ENCODE measurements around the gene CCDC152. TPM values are rescaled to one million over a fixed set of nuclear protein-coding genes. Genes with fewer than 3 reads are reported as not detected.

CCDC152 gene
- total RNA-seq, 1 donor from 2014 or later: not detected

DNA sequence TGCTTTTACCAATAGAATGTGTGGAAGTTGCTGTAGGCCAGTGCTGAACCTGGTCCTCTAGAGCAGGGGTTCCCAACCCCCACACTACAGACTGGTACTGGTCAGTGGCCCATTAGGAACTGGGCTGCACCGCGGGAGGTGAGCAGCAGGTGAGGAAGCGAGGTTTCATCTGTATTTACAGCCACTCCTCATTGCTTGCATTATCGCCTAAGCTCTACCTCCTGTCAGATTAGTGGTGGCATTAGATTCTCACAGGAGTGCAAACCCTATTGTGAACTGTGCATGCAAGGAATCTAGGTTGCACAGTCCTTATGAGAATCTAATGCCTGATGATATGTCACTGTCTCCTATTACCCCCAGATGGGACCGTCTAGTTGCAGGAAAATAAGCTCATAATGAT is 6.1 kb upstream of the CCDC152 start:
- Histone ChIP-seq H3K4me3 (no peak overlapping the region), H3K4me1 (peaks cover 0 to 6% of the 10 kb centered on the region in 2 donors), H3K36me3 (no peaks in the 10 kb centered on the region), H3K27me3 (no peaks in the 10 kb centered on the region), H3K9me3 (no peaks in the 10 kb centered on the region), H3K27ac (no peak overlapping the region)
- no peak for DNase-seq (ENCODE audit: low spot score in 2 of 2)
- TF ChIP-seq, protein P1, sequence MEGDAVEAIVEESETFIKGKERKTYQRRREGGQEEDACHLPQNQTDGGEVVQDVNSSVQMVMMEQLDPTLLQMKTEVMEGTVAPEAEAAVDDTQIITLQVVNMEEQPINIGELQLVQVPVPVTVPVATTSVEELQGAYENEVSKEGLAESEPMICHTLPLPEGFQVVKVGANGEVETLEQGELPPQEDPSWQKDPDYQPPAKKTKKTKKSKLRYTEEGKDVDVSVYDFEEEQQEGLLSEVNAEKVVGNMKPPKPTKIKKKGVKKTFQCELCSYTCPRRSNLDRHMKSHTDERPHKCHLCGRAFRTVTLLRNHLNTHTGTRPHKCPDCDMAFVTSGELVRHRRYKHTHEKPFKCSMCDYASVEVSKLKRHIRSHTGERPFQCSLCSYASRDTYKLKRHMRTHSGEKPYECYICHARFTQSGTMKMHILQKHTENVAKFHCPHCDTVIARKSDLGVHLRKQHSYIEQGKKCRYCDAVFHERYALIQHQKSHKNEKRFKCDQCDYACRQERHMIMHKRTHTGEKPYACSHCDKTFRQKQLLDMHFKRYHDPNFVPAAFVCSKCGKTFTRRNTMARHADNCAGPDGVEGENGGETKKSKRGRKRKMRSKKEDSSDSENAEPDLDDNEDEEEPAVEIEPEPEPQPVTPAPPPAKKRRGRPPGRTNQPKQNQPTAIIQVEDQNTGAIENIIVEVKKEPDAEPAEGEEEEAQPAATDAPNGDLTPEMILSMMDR (IDR thresholded peaks at IDR 0.05): no peak
- intact Hi-C loops (cut with DNase I): no loop called here

DNA sequence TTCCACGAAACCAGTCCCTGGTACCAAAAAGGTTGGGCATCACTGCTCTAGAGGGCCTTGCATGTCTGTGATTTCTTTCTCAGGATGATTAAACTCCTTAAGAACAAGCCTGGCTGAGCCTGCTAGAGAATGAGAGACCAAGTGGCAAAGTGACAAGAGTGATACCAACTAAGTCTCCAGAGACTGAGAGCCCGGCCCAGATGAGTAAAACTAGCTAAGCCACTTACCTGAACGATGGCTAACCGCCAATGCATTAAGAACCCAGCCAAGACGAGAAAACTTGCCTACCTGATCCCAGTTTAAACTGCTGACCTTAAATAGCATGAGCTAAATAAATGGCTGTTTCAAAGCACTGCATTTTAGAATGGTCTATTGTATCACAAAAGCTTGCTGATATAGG is 5.6 kb upstream of the CCDC152 start:
- no peaks in the 10 kb centered on the region for H3K9me3 ChIP-seq
- intact Hi-C loops (cut with DNase I): no loop called here
- no peaks in the 10 kb centered on the region for H3K27me3 ChIP-seq
- H3K27ac ChIP-seq: no peak overlapping the region
- H3K4me3 ChIP-seq: no peak overlapping the region
- peaks cover 0 to 6% of the 10 kb centered on the region in 2 donors for H3K4me1 ChIP-seq
- no peaks in the 10 kb centered on the region for H3K36me3 ChIP-seq
- TF ChIP-seq, protein P1 (IDR thresholded peaks at IDR 0.05): no peak
- DNase-seq (ENCODE audit: low spot score in 2 of 2): no peak

DNA sequence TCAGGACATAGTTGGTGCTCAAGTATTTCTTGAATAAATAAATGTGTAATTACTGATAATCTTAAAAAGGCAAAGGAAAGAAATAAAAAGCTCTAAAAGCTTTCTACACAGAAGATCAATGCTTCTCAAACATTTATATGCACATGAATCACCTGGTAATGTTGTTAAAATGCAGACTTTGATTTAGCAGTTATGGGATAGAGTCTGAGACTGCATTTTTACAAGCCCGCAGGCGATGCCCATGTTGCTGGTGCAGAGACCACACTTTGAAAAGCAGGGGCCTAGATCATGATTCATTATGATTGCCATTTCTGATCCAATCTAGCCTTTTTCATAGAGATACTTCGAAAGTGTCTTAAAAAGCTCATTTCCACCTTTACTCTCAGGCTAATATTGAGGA is 3.5 kb upstream of the CCDC152 start:
- H3K27me3 ChIP-seq: no peaks in the 10 kb centered on the region

DNA sequence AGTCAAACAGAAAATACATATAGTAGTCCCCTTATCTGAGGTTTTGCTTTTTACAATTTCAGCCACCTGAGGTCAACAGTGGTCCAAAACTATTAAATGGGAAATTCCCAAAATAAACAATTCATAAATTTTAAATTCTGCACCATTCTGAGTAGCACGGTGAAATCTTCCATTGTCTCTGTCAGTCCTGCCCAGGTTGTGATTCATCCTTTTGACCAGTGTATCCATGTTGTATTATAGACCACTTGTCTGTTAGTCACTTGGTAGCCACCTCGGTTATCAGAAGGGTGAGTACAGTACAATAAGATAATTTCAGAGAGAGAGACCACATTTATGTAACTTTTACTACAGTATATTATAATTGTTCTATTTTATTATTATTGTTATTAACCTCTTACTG is 2.8 kb downstream of the CCDC152 start:
- TF ChIP-seq, protein P1 (IDR thresholded peaks at IDR 0.05): no peak
- H3K4me1 ChIP-seq: no peaks in the 10 kb centered on the region
- no peak overlapping the region for H3K4me3 ChIP-seq
- H3K27ac ChIP-seq: no peak overlapping the region
- no peaks in the 10 kb centered on the region for H3K27me3 ChIP-seq
- H3K36me3 ChIP-seq: no peaks in the 10 kb centered on the region
- H3K9me3 ChIP-seq: no peaks in the 10 kb centered on the region
- no peak for DNase-seq (ENCODE audit: low spot score in 2 of 2)
- intact Hi-C loops (cut with DNase I): no loop called here

More for the DNA sequence above, 3.5 kb upstream of the CCDC152 start:
- Histone ChIP-seq H3K4me1 (peaks cover 0 to under 1% of the 10 kb centered on the region in 2 donors), H3K36me3 (no peaks in the 10 kb centered on the region), H3K27ac (no peak overlapping the region), H3K9me3 (no peaks in the 10 kb centered on the region), H3K4me3 (no peak overlapping the region)
- intact Hi-C loops (cut with DNase I): no loop called here
- TF ChIP-seq, protein P1 (IDR thresholded peaks at IDR 0.05): no peak
- no peak for DNase-seq (ENCODE audit: low spot score in 2 of 2)

DNA sequence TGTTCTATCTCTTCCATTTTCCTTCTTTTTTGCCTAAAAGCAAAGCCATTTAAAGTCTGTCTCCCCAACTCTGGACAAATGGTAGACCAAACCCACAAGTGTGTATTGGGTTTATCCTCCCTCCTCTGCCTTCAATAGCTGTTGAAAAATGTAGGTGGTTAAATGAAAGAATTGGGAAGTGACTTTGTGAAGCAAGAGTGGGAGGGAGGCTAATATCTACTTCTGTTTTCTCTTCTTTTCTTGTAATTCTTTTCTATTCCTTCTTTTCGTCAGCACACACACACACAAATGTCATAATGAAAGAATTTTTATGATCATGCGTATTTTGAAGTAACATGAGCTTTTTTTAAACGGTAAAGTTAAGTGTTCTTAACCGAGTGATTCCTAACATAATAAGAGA is 3.8 kb downstream of the CCDC152 start:
- intact Hi-C loops (cut with DNase I): no loop called here
- no peak overlapping the region for H3K4me3 ChIP-seq
- no peaks in the 10 kb centered on the region for H3K9me3 ChIP-seq
- DNase-seq (ENCODE audit: low spot score in 2 of 2): no peak
- H3K4me1 ChIP-seq: no peaks in the 10 kb centered on the region
- no peak overlapping the region for H3K27ac ChIP-seq
- TF ChIP-seq, protein P1 (IDR thresholded peaks at IDR 0.05): no peak
- no peaks in the 10 kb centered on the region for H3K36me3 ChIP-seq
- no peaks in the 10 kb centered on the region for H3K27me3 ChIP-seq

DNA sequence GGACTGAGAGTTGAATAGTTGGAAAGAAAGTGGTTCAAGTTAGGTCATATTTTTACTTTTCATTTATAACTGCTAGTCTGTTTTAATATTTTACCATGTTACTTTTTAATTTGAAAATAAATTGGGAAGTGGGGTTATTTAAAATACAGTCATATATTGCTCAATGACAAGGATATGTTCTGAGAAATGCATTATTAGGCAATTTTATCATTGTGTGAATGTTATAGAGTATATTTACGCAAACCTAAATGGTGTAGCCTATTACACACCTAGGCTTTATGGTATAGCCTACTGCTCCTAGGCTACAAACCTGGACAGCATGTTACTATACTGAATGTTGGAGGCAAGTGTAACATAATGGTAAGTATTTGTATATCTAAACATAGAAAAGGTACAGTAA is 5.2 kb downstream of the CCDC152 start:
- no peaks in the 10 kb centered on the region for H3K4me1 ChIP-seq
- DNase-seq (ENCODE audit: low spot score in 2 of 2): no peak
- H3K36me3 ChIP-seq: no peaks in the 10 kb centered on the region
- no peak overlapping the region for H3K27ac ChIP-seq
- H3K9me3 ChIP-seq: no peaks in the 10 kb centered on the region
- H3K4me3 ChIP-seq: no peak overlapping the region
- intact Hi-C loops (cut with DNase I): no loop called here
- TF ChIP-seq, protein P1 (IDR thresholded peaks at IDR 0.05): no peak
- no peaks in the 10 kb centered on the region for H3K27me3 ChIP-seq

All from ascending aorta (tissue), 2 donors.